Esophagus muscularis mucosa (tissue), 4 donors: Measurements from ENCODE around the gene TRAFD1.

Experiments
- CTCF ChIP-seq, 3 experiments: fragments of 200-600 bp in 2 of 3; fragments of 450-650 bp in 1 of 3; sonication (generic) in 2 of 3; IDR thresholded peaks; one replicate each; pipeline ENCODE4 v1.5.1; 2017 to 2019; ENCODE audit warnings: antibody characterized with exemption in 3 of 3, mild to moderate bottlenecking in 2 of 3, moderate library complexity in 1 of 3
- EP300 ChIP-seq: sonication (generic); formaldehyde crosslinking; IDR thresholded peaks from one replicate; pipeline ENCODE4 v1.6.1; 2017; ENCODE audit warnings: antibody characterized with exemption
- POLR2A ChIP-seq: fragments of 450-650 bp; IDR thresholded peaks from one replicate; pipeline ENCODE4 v1.6.1; 2017; ENCODE audit warnings: antibody characterized with exemption, moderate library complexity, mild to moderate bottlenecking, low read depth
- POLR2AphosphoS5 ChIP-seq, 2 donors: sonication (generic); formaldehyde crosslinking; IDR thresholded peaks; one replicate each; pipeline ENCODE4 v1.6.1; 2017; ENCODE audit warnings: antibody characterized with exemption in 2 of 2

- no peak for TF ChIP-seq POLR2AphosphoS5 (IDR thresholded peaks at IDR 0.05)
- TF ChIP-seq CTCF (IDR thresholded peaks at IDR 0.05), result no peak
- TF ChIP-seq POLR2A, result no peak
- TF ChIP-seq EP300, result no peak
These were observed 659 bp downstream of the TRAFD1 start for GRCh38 chr12:112126000-112126438.
